ENCODE data around the gene XRCC3.

DNA sequence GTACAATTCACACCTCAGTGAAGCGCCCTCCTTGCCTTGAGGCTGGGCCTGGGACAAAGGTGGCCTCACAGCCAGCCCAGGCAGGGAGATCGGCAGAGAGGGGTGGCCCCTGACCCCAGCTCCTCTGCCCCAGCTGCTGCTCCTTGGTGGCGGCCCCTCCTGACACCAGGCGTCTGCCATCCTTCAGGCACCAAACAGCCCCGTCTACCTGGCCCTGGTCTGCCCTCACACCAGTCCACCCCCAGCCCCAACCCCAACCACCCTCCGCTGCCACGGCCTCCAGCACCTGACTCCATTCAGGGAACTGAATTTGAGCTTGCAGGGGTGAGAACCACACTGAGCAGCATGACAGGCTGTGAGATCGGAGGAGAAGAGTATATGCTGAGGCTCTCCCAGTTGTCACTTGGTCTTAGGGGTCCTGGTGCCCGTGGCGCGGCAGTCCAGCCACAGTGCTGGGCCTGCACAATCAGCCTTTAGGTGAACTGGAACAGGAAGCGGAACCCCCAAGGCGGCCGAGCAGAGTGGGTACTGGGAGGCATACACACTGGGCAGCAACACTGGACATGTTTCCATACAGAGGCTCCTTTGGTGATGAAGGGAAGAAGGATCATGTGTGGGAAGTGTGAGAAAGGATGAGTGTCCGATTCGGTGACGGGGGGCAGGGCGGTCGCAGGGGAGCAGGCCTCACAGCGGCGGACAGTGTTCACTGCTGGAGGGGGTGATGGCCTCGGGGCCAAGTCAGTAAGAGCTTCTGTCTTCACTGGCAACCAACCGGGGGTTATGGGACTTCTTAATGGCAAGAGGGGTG lies 19.0 kb upstream of the XRCC3 start:
- TF ChIP-seq SIN3A (IDR thresholded peaks at IDR 0.05; ENCODE audit: borderline replicate concordance, insufficient read depth, low read depth, low read length): no peak
- TF ChIP-seq, protein P1, sequence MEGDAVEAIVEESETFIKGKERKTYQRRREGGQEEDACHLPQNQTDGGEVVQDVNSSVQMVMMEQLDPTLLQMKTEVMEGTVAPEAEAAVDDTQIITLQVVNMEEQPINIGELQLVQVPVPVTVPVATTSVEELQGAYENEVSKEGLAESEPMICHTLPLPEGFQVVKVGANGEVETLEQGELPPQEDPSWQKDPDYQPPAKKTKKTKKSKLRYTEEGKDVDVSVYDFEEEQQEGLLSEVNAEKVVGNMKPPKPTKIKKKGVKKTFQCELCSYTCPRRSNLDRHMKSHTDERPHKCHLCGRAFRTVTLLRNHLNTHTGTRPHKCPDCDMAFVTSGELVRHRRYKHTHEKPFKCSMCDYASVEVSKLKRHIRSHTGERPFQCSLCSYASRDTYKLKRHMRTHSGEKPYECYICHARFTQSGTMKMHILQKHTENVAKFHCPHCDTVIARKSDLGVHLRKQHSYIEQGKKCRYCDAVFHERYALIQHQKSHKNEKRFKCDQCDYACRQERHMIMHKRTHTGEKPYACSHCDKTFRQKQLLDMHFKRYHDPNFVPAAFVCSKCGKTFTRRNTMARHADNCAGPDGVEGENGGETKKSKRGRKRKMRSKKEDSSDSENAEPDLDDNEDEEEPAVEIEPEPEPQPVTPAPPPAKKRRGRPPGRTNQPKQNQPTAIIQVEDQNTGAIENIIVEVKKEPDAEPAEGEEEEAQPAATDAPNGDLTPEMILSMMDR (IDR thresholded peaks at IDR 0.05): no peak

All from Panc1 (cell line).